ENCODE measurements around the gene ST3GAL6. TPM values are rescaled to one million over a fixed set of nuclear protein-coding genes. Genes with fewer than 3 reads are reported as not detected.

Gene ST3GAL6
- total RNA-seq, 4 donors from 2014 or later: 7.4 to 15.0 (median 11.3) TPM

DNA sequence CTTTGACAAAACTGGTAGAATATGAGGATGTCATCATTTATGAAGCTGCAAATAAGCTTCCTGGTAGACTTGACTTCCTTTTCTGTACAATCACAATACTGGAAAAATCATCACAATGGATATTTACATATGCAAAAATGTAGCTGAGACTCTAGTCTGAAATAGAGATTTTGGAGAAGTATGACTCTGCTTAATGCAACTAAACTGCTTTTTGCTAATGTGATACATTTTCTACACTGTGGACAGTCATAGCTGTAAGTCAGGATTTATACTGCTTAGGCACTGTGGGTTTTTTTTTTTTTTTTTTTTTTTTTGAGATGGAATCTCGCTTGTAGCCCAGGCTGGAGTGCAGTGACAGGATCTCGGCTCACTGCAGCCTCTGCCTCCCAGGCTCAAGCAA, 34.5 kb upstream of the ST3GAL6 start:
- DNase-seq (no peak), ATAC-seq (no peak)
- in situ Hi-C loops (cut with MboI; ENCODE audit: low sequenced_read_pairs in 4 of 4) (no loop called here), intact Hi-C loops (cut with DNase I; ENCODE audit: low total_unique reads) (no loop called here)
- H3K9me3 ChIP-seq: no peaks in the 10 kb centered on the region
- H3K27me3 ChIP-seq: no peaks in the 10 kb centered on the region
- no peaks in the 10 kb centered on the region for H3K36me3 ChIP-seq
- no peak overlapping the region for H3K4me3 ChIP-seq
- TF ChIP-seq POLR2A (IDR thresholded peaks at IDR 0.05): no peak
- TF ChIP-seq CTCF (IDR thresholded peaks at IDR 0.05 in 4 of 5, conservative IDR thresholded peaks at IDR 0.05 in 1 of 5): no peak
- H3K4me1 ChIP-seq: peaks cover 0 to under 1% of the 10 kb centered on the region in 2 donors
- no peak overlapping the region for H3K27ac ChIP-seq

- ATAC-seq: no peak
- Histone ChIP-seq H3K27ac (no peak overlapping the region), H3K27me3 (no peaks in the 10 kb centered on the region), H3K36me3 (no peaks in the 10 kb centered on the region), H3K9me3 (no peaks in the 10 kb centered on the region), H3K4me1 (peaks cover 7 to 10% of the 10 kb centered on the region in 2 donors), H3K4me3 (no peak overlapping the region)
- intact Hi-C loops (cut with DNase I; ENCODE audit: low total_unique reads): loop anchor here (10.0 kb wide), 1 partner anchor 136 kb away; the partner anchor contains the start of gene CPOX
- TF ChIP-seq CTCF (IDR thresholded peaks at IDR 0.05 in 4 of 5, conservative IDR thresholded peaks at IDR 0.05 in 1 of 5): no peak
- no peak for TF ChIP-seq POLR2A (IDR thresholded peaks at IDR 0.05)
- in situ Hi-C loops (cut with MboI; ENCODE audit: low sequenced_read_pairs in 4 of 4): no loop called here
- no peak for DNase-seq
Observed at GRCh38 chr3:98730338-98730737, 32.8 kb upstream of the ST3GAL6 start.

DNA sequence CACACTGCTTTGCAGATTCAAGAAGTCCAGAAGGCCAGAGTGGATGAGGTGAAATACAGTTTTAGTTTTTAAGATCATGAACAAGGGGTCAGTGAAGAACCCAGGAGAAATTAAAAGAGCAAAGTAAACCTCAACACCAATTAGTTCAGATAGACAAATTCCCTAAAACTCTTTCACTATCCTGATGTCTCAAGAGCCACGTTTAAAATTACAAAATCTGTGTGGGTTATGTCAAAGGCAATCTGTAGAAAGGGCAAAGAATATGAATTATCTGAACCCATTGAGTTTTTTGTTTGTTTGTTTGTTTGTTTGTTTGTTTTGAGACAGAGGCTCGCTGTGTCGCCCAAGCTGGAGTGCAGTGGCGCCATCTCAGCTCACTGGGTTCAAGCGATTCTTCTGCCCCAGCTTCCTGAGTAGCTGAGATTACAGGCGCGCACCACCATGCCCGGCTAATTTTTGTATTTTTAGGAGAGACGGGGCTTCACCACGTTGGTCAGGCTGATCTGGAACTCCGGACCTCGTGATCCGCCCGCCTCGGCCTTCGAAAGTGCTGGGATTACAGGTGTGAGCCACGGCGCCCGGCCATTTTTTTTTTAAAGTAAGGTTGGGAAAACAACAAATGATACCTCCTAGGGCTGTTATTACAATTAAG, 32.1 kb upstream of the ST3GAL6 start:
- TF ChIP-seq POLR2A (IDR thresholded peaks at IDR 0.05) (no peak), CTCF (IDR thresholded peaks at IDR 0.05 in 4 of 5, conservative IDR thresholded peaks at IDR 0.05 in 1 of 5) (no peak)
- in situ Hi-C loops (cut with MboI; ENCODE audit: low sequenced_read_pairs in 4 of 4) (no loop called here), intact Hi-C loops (cut with DNase I; ENCODE audit: low total_unique reads) (loop anchor here (10.0 kb wide), 1 partner anchor 136 kb away; the partner anchor contains the start of gene CPOX)
- no peak for ATAC-seq
- Histone ChIP-seq H3K9me3 (no peaks in the 10 kb centered on the region), H3K4me3 (no peak overlapping the region), H3K27me3 (no peaks in the 10 kb centered on the region), H3K36me3 (no peaks in the 10 kb centered on the region), H3K27ac (no peak overlapping the region), H3K4me1 (peaks cover 7 to 10% of the 10 kb centered on the region in 2 donors)
- DNase-seq: no peak

DNA sequence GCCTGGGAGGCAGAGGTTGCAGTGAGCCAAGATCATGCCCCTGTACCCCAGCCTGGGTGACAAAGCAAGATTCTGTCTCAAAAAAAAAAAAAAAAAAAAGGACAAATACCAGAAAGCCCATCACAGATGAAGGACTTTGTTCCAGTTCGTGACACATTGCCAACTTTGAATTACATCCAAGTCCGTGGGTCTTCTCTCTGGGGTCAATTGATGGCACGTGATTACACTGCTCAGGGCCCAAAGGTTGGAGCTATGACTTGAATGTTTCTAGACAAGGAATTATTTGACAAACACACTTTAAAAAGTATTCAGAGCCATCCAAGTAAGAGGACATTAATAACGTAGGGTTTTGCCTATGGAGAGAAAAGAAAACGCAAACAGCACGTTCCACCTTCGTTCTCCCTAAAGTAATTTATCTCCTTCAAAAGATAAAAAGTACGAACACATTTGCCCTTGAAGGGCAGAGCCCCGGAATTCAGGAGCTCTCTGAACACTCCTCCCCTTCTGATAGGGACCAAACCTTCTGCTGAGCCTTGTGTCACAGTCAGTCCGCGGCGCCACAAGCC, 31.3 kb upstream of the ST3GAL6 start:
- no peak for DNase-seq
- peak overlapping the region; percentile 77 to 97 (median 83) for H3K4me3 ChIP-seq
- peak overlapping the region; percentile 77 to 90 (median 82) for H3K27ac ChIP-seq
- TF ChIP-seq CTCF (IDR thresholded peaks at IDR 0.05 in 4 of 5, conservative IDR thresholded peaks at IDR 0.05 in 1 of 5): no peak
- no peak for TF ChIP-seq POLR2A (IDR thresholded peaks at IDR 0.05)
- no peaks in the 10 kb centered on the region for H3K27me3 ChIP-seq
- intact Hi-C loops (cut with DNase I; ENCODE audit: low total_unique reads): loop anchor here (10.0 kb wide), 1 partner anchor 137 kb away; the partner anchor contains the start of gene CPOX
- ATAC-seq: peak in 1 of 2 donors; percentile 55
- H3K36me3 ChIP-seq: no peaks in the 10 kb centered on the region
- H3K9me3 ChIP-seq: no peaks in the 10 kb centered on the region
- H3K4me1 ChIP-seq: peaks cover 7 to 10% of the 10 kb centered on the region in 2 donors
- in situ Hi-C loops (cut with MboI; ENCODE audit: low sequenced_read_pairs in 4 of 4): no loop called here

Data from gastrocnemius medialis (tissue), 4 donors.